ENCODE measurements around the gene SLC39A3. TPM values are rescaled to one million over a fixed set of nuclear protein-coding genes. Genes with fewer than 3 reads are reported as not detected.
A peak's percentile ranks its signal among the peaks of the same experiment; 100 is the strongest.

Gene SLC39A3
- total RNA-seq, 1 experiment from 2014 or later: 32.4 TPM

GRCh38 chr19:2726904-2727639, 12.7 kb downstream of the SLC39A3 start:
- no peaks in the 10 kb centered on the region for H3K27me3 ChIP-seq (ENCODE audit: insufficient read depth, low read length)
- no peak overlapping the region for H3K4ac ChIP-seq (ENCODE audit: low read depth, low read length)
- no peak overlapping the region for H2AFZ ChIP-seq (ENCODE audit: low read length)
- no peak overlapping the region for H2BK5ac ChIP-seq (ENCODE audit: insufficient read length, low read length)
- no CpG with 5 or more reads among the region's 26 CpGs for WGBS (ENCODE audit: extremely low coverage, insufficient read length, low lambda C conversion rate)
- H3K18ac ChIP-seq (ENCODE audit: insufficient read length, low read depth, low read length): no peak overlapping the region
- H3K4me3 Mint-ChIP-seq: peak overlapping the region; percentile 21 to 27; a peak in 2 of 5 replicates
- H3K4me1 Mint-ChIP-seq: peaks cover 3 to 14% of the 10 kb centered on the region in 2 experiments
- H2BK20ac ChIP-seq (ENCODE audit: low read depth, low read length, poor library complexity, severe bottlenecking): no peak overlapping the region
- no peak overlapping the region; the same call in 1 of the 2 replicates for H2BK15ac ChIP-seq (ENCODE audit: low read depth, low read length)
- H4K20me1 ChIP-seq (ENCODE audit: control insufficient read depth, insufficient read depth, insufficient read length): peaks cover 3% of the 10 kb centered on the region
- peak overlapping the region; percentile 50; the same call in 1 of the 2 replicates for H3K14ac ChIP-seq (ENCODE audit: insufficient read depth, low read length)
- no peak for DNase-seq
- H4K91ac ChIP-seq (ENCODE audit: insufficient read length, low read depth, low read length): no peak overlapping the region
- no peaks in the 10 kb centered on the region; the same call in 1 of the 2 replicates for H3K4me1 ChIP-seq (ENCODE audit: insufficient read depth, low read length)
- peak; percentile 42 for TF ChIP-seq CTCF (conservative IDR thresholded peaks at IDR 0.05)
- H2AK5ac ChIP-seq (ENCODE audit: insufficient read length, low read length): no peak overlapping the region
- H3K9ac ChIP-seq (ENCODE audit: extremely low read depth, insufficient read length, low read length): no peak overlapping the region
- no peaks in the 10 kb centered on the region for H3K23me2 ChIP-seq (ENCODE audit: insufficient read length, low read depth, low read length, poor library complexity, severe bottlenecking)
- no peak overlapping the region for H3K4me2 ChIP-seq (ENCODE audit: insufficient read depth, insufficient read length, low read length)
- no peak overlapping the region for H2BK120ac ChIP-seq (ENCODE audit: low read depth, low read length, poor library complexity, severe bottlenecking)
- H3K79me1 ChIP-seq (ENCODE audit: insufficient read depth, low read depth, low read length, poor library complexity, severe bottlenecking): no peaks in the 10 kb centered on the region
- H3T11ph ChIP-seq (ENCODE audit: low read length): no peak overlapping the region
- H3K9me3 ChIP-seq (ENCODE audit: control insufficient read depth, low read depth, low read length): no peaks in the 10 kb centered on the region
- no peak overlapping the region for H4K8ac ChIP-seq (replicated peaks; ENCODE audit: insufficient read length, low read depth, low read length)
- no peaks in the 10 kb centered on the region for H3K36me3 Mint-ChIP-seq (ENCODE audit: insufficient read depth in 1 of 3, low read depth in 3 of 3)
- peaks cover 48% of the 10 kb centered on the region for H3K27me3 Mint-ChIP-seq (ENCODE audit: low read depth)
- H2BK12ac ChIP-seq (ENCODE audit: insufficient read length, low read depth, low read length): no peak overlapping the region
- H4K5ac ChIP-seq (ENCODE audit: insufficient read length, low read depth, low read length): no peak overlapping the region
- H3K23ac ChIP-seq (ENCODE audit: insufficient read length, low read depth, low read length): no peak overlapping the region
- peak overlapping the region in 1 of 3 experiments; percentile 72; a peak in 1 of 7 replicates for H3K27ac Mint-ChIP-seq
- H3K9me3 Mint-ChIP-seq: no peaks in the 10 kb centered on the region
- H3K56ac ChIP-seq (ENCODE audit: insufficient read length, low read depth, low read length): no peak overlapping the region
- H3K27ac ChIP-seq (ENCODE audit: insufficient read length, low read depth, low read length): no peak overlapping the region
- H3K79me2 ChIP-seq (ENCODE audit: insufficient read depth, low read length): no peaks in the 10 kb centered on the region
